Ishikawa (cell line): ENCODE data around the gene IL10RB.

Source experiments
- CEBPB ChIP-seq: IDR thresholded peaks from 2 replicates; pipeline ENCODE4 v1.6.1; 2012
- CREB1 ChIP-seq: IDR thresholded peaks from 2 replicates; pipeline ENCODE4 v1.6.1; 2012; ENCODE audit warnings: low read depth
- EP300 ChIP-seq: IDR thresholded peaks from 2 replicates; pipeline ENCODE4 v1.6.1; 2012; ENCODE audit warnings: borderline replicate concordance
- TCF12 ChIP-seq: IDR thresholded peaks from 2 replicates; pipeline ENCODE4 v1.6.1; 2012; ENCODE audit warnings: low read depth

DNA sequence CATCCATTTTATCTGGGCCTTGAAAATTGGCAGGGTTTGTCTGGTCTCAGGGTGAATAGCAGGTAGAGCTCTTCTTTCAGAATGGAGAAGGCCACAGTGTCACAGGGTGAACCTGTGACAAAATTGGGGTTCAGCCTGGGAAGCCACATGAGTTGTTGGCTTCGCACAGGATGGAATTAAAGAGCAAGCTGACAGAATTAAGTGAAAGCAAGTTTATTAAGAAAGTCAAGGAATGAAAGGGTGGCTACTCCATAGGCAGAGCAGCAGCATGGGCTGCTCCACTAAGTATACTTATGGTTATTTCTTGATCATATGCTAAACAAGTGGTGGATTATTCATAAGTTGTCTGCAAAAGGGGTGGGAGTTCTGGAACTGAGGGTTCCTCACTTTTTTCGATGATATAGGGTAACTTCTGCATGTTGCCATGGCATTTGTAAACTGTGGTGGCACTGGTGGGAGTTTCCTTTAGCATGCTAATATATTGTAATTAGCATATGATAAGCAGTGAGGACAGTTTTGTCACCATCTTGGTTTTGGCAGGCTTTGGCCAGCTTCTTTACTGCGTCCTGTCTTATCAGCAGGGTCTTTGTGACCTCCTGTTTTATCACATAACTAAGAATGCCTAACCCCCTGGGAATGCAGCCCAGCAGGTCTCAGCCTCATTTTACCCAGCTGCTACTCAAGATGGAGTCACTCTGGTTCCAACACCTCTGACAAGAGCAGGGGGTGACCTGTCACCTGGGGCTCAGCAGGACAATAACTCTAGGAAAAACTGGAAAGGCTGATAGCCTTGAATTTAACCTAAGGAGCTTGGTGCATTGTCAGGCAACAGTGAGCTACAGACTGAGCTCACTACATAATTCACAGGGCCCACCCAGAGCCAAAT lies 31.3 kb upstream of the IL10RB start:
- TF ChIP-seq CEBPB (no peak), EP300 (no peak), CREB1 (no peak), TCF12 (no peak)
